H9 (cell line): ENCODE data around the gene FCGBP. TPM values are rescaled to one million over a fixed set of nuclear protein-coding genes. Genes with fewer than 3 reads are reported as not detected.

Experiments
- DNase-seq: peaks from one replicate; pipeline ENCODE4 v3.0.0-alpha.2; 2017
- H2AFZ ChIP-seq: one replicate; pipeline ENCODE4 v1.6.1; 2013; ENCODE audit warnings: mild to moderate bottlenecking, low read length, control low read depth, moderate library complexity
- H2AK5ac ChIP-seq: 2 replicates; pipeline ENCODE4 v1.6.1; 2013; ENCODE audit warnings: low read length, control low read depth, mixed read lengths; ENCODE audit not compliant: insufficient read length
- H2BK120ac ChIP-seq: one replicate; pipeline ENCODE4 v1.6.1; 2013; ENCODE audit warnings: low read depth, mild to moderate bottlenecking, low read length, control low read depth, inconsistent platforms; ENCODE audit not compliant: poor library complexity, severe bottlenecking
- H2BK12ac ChIP-seq: 2 replicates; pipeline ENCODE4 v1.6.1; 2013; ENCODE audit warnings: low read length, control low read depth, mixed read lengths, low read depth; ENCODE audit not compliant: insufficient read length
- H2BK15ac ChIP-seq: 2 replicates; pipeline ENCODE4 v1.6.1; 2013; ENCODE audit warnings: low read depth, low read length, control low read depth
- H2BK20ac ChIP-seq: one replicate; pipeline ENCODE4 v1.6.1; 2013; ENCODE audit warnings: low read depth, mild to moderate bottlenecking, low read length, control low read depth, inconsistent platforms; ENCODE audit not compliant: poor library complexity, severe bottlenecking
- H2BK5ac ChIP-seq: 2 replicates; pipeline ENCODE4 v1.6.1; 2013; ENCODE audit warnings: low read length, control low read depth, mixed read lengths; ENCODE audit not compliant: insufficient read length
- H3K14ac ChIP-seq: 2 replicates; pipeline ENCODE4 v1.6.1; 2013; ENCODE audit warnings: low read length, control low read depth; ENCODE audit not compliant: insufficient read depth
- H3K18ac ChIP-seq: 2 replicates; pipeline ENCODE4 v1.6.1; 2013; ENCODE audit warnings: low read depth, mild to moderate bottlenecking, mixed read lengths, low read length, control low read depth; ENCODE audit not compliant: insufficient read length
- H3K23ac ChIP-seq: 2 replicates; pipeline ENCODE4 v1.6.1; 2013; ENCODE audit warnings: low read length, control low read depth, mixed read lengths, low read depth; ENCODE audit not compliant: insufficient read length
- H3K23me2 ChIP-seq: 2 replicates; pipeline ENCODE4 v1.6.1; 2013; ENCODE audit warnings: low read depth, mild to moderate bottlenecking, mixed read lengths, low read length, control low read depth; ENCODE audit not compliant: insufficient read length, poor library complexity, severe bottlenecking
- H3K27ac ChIP-seq: 2 replicates; pipeline ENCODE4 v1.5.1; 2013; ENCODE audit warnings: low read length, control low read depth, mixed read lengths, low read depth; ENCODE audit not compliant: insufficient read length
- H3K27me3 ChIP-seq: 2 replicates; pipeline ENCODE4 v1.6.1; 2013; ENCODE audit warnings: low read length, control low read depth, inconsistent platforms; ENCODE audit not compliant: insufficient read depth
- H3K4ac ChIP-seq: 2 replicates; pipeline ENCODE4 v1.6.1; 2013; ENCODE audit warnings: low read depth, mild to moderate bottlenecking, control low read depth, inconsistent platforms, low read length, moderate library complexity
- H3K4me1 ChIP-seq: 2 replicates; pipeline ENCODE4 v1.6.1; 2013; ENCODE audit warnings: low read length, control low read depth, inconsistent platforms; ENCODE audit not compliant: insufficient read depth
- H3K4me2 ChIP-seq: 2 replicates; pipeline ENCODE4 v1.6.1; 2013; ENCODE audit warnings: low read length, control low read depth, mixed read lengths; ENCODE audit not compliant: insufficient read length, insufficient read depth
- H3K56ac ChIP-seq: 2 replicates; pipeline ENCODE4 v1.6.1; 2013; ENCODE audit warnings: low read depth, mild to moderate bottlenecking, mixed read lengths, low read length, control low read depth; ENCODE audit not compliant: insufficient read length
- H3K79me1 ChIP-seq: 2 replicates; pipeline ENCODE4 v1.6.1; 2013; ENCODE audit warnings: low read depth, mild to moderate bottlenecking, moderate library complexity, low read length, control low read depth, inconsistent platforms; ENCODE audit not compliant: insufficient read depth, poor library complexity, severe bottlenecking
- H3K79me2 ChIP-seq: 2 replicates; pipeline ENCODE4 v1.6.1; 2013; ENCODE audit warnings: low read length, control low read depth, inconsistent platforms; ENCODE audit not compliant: insufficient read depth
- H3K9ac ChIP-seq: 2 replicates; pipeline ENCODE4 v1.6.1; 2013; ENCODE audit warnings: low read length, control low read depth, mixed read lengths; ENCODE audit not compliant: insufficient read length; ENCODE audit errors: extremely low read depth
- H3K9me3 ChIP-seq: one replicate; pipeline ENCODE4 v1.6.1; 2013; ENCODE audit warnings: low read depth, low read length, inconsistent platforms; ENCODE audit not compliant: control insufficient read depth
- H3T11ph ChIP-seq: one replicate; pipeline ENCODE4 v1.6.1; 2013; ENCODE audit warnings: mild to moderate bottlenecking, low read length, control low read depth, inconsistent platforms
- H4K20me1 ChIP-seq: one replicate; pipeline ENCODE4 v1.6.1; 2013; ENCODE audit not compliant: control insufficient read depth, insufficient read length, insufficient read depth
- H4K5ac ChIP-seq: 2 replicates; pipeline ENCODE4 v1.6.1; 2013; ENCODE audit warnings: low read depth, mild to moderate bottlenecking, mixed read lengths, low read length, control low read depth; ENCODE audit not compliant: insufficient read length
- H4K8ac ChIP-seq: replicated peaks from 2 replicates; pipeline ENCODE4 v1.6.1; 2013; ENCODE audit warnings: low read length, control low read depth, mixed read lengths, low read depth; ENCODE audit not compliant: insufficient read length
- H4K91ac ChIP-seq: 2 replicates; pipeline ENCODE4 v1.6.1; 2013; ENCODE audit warnings: low read depth, mild to moderate bottlenecking, moderate library complexity, mixed read lengths, low read length, control low read depth; ENCODE audit not compliant: insufficient read length
- H3K27ac Mint-ChIP-seq, 3 experiments: 2 replicates in 2 of 3; 3 replicates in 1 of 3; pipeline ENCODE4 v1.8.0; 2020 to 2021; ENCODE audit warnings: mixed read lengths in 3 of 3, mild to moderate bottlenecking in 1 of 3, moderate library complexity in 1 of 3
- H3K27me3 Mint-ChIP-seq: 2 replicates; pipeline ENCODE4 v1.8.0; 2021; ENCODE audit warnings: low read depth, mild to moderate bottlenecking, moderate library complexity, mixed read lengths
- H3K36me3 Mint-ChIP-seq, 3 experiments: 2 replicates in 2 of 3; 3 replicates in 1 of 3; pipeline ENCODE4 v1.8.0; 2020 to 2021; ENCODE audit warnings: low read depth in 3 of 3, mixed read lengths in 3 of 3; ENCODE audit not compliant: insufficient read depth in 1 of 3
- H3K4me1 Mint-ChIP-seq, 2 experiments: 2 replicates each; pipeline ENCODE4 v1.8.0; 2020; ENCODE audit warnings: mixed read lengths in 2 of 2
- H3K4me3 Mint-ChIP-seq, 2 experiments: 2 replicates in 1 of 2; 3 replicates in 1 of 2; pipeline ENCODE4 v1.8.0; 2020 to 2021; ENCODE audit warnings: mild to moderate bottlenecking in 2 of 2, mixed read lengths in 2 of 2, moderate library complexity in 1 of 2
- H3K9me3 Mint-ChIP-seq, 2 experiments: 2 replicates in 1 of 2; 3 replicates in 1 of 2; pipeline ENCODE4 v1.8.0; 2020; ENCODE audit warnings: mild to moderate bottlenecking in 2 of 2, mixed read lengths in 2 of 2, moderate library complexity in 1 of 2
- WGBS: extraction: QIAGEN DNeasy Blood & Tissue Kit; methylation state at CpG from one replicate; pipeline ENCODE4 v1.1.7; 2013; ENCODE audit warnings: missing lambda C conversion rate, low lambda C conversion rate, mixed read lengths; ENCODE audit not compliant: insufficient read length; ENCODE audit errors: extremely low coverage; 5-methylcytosine and 5-hydroxymethylcytosine counted together
- total RNA-seq: library from RNA; stranded (reverse); gene quantifications from 2 replicates; pipeline ENCODE4 v1.2.1, GENCODE V29; 2021
- TF ChIP-seq, protein P1 (sequence below): fragments of 200-600 bp; sonication (generic); conservative IDR thresholded peaks from 3 replicates; pipeline ENCODE4 v1.8.0; 2021; ENCODE audit warnings: antibody characterized with exemption, mild to moderate bottlenecking

The FCGBP gene
- total RNA-seq, 1 experiment from 2014 or later, result 0.13 TPM

- H3K27ac Mint-ChIP-seq, result no peak overlapping the region
- Histone ChIP-seq H3K4ac (no peak overlapping the region), H3K79me2 (no peaks in the 10 kb centered on the region), H3K14ac (no peak overlapping the region), H3K23ac (no peak overlapping the region), H4K91ac (no peak overlapping the region), H2BK20ac (no peak overlapping the region), H3K79me1 (no peaks in the 10 kb centered on the region), H3K23me2 (no peaks in the 10 kb centered on the region), H3T11ph (no peak overlapping the region), H2BK12ac (no peak overlapping the region), H3K4me1 (no peaks in the 10 kb centered on the region), H4K5ac (no peak overlapping the region), H3K27me3 (no peaks in the 10 kb centered on the region), H2BK15ac (no peak overlapping the region), H4K20me1 (no peaks in the 10 kb centered on the region), H3K9ac (no peak overlapping the region), H2AK5ac (no peak overlapping the region), H2AFZ (no peak overlapping the region), H2BK120ac (no peak overlapping the region), H3K56ac (no peak overlapping the region), H3K9me3 (no peaks in the 10 kb centered on the region), H4K8ac (no peak overlapping the region), H3K18ac (no peak overlapping the region), H2BK5ac (no peak overlapping the region), H3K4me2 (no peak overlapping the region), H3K27ac (no peak overlapping the region)
- TF ChIP-seq, protein P1, sequence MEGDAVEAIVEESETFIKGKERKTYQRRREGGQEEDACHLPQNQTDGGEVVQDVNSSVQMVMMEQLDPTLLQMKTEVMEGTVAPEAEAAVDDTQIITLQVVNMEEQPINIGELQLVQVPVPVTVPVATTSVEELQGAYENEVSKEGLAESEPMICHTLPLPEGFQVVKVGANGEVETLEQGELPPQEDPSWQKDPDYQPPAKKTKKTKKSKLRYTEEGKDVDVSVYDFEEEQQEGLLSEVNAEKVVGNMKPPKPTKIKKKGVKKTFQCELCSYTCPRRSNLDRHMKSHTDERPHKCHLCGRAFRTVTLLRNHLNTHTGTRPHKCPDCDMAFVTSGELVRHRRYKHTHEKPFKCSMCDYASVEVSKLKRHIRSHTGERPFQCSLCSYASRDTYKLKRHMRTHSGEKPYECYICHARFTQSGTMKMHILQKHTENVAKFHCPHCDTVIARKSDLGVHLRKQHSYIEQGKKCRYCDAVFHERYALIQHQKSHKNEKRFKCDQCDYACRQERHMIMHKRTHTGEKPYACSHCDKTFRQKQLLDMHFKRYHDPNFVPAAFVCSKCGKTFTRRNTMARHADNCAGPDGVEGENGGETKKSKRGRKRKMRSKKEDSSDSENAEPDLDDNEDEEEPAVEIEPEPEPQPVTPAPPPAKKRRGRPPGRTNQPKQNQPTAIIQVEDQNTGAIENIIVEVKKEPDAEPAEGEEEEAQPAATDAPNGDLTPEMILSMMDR, result no peak
- H3K36me3 Mint-ChIP-seq, result no peaks in the 10 kb centered on the region
- DNase-seq, result no peak
- WGBS, result no CpG with 5 or more reads among the region's 7 CpGs
- H3K4me1 Mint-ChIP-seq, result peaks cover 8 to 10% of the 10 kb centered on the region in 2 experiments; a peak in 3 of 4 replicates
- H3K27me3 Mint-ChIP-seq, result no peaks in the 10 kb centered on the region
- peaks cover 0 to 2% of the 10 kb centered on the region in 2 experiments; a peak in 1 of 5 replicates for H3K9me3 Mint-ChIP-seq
- H3K4me3 Mint-ChIP-seq, result no peak overlapping the region
Observed at GRCh38 chr19:39943586-39943985, 9.2 kb upstream of the FCGBP start.
